B cell (primary cell): Measurements from ENCODE around the gene IQCM.

Experiments used
- EZH2 ChIP-seq: IDR thresholded peaks from 2 replicates; pipeline ENCODE4 v1.6.1; 2012; ENCODE audit warnings: borderline replicate concordance, low read depth, mild to moderate bottlenecking, moderate library complexity, low read length; ENCODE audit not compliant: insufficient read depth, poor library complexity, severe bottlenecking
- TF ChIP-seq, protein P1 (sequence below): fragments of 200-600 bp; IDR thresholded peaks from one replicate; pipeline ENCODE4 v1.8.0; 2022; ENCODE audit warnings: antibody characterized with exemption, mild to moderate bottlenecking

DNA sequence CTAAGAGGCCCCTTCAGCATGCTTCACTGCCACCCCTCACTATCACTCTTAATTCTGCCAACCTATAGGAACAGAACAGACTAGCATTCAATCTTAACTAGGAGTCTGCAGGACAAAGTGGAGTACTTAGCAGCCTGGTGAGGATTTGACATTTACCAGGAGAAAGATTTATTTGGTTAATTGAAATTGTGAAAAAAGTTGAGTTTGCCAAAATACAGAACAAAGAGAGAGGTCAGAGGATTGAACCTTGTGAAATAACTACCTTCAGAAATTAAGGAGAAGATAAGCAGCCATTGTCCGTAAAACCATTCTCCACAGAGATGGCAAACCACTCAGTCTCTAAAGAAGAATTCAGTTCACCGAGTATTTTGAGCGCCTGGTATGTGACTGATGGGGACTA, 41.8 kb upstream of the IQCM start:
- TF ChIP-seq, protein P1, sequence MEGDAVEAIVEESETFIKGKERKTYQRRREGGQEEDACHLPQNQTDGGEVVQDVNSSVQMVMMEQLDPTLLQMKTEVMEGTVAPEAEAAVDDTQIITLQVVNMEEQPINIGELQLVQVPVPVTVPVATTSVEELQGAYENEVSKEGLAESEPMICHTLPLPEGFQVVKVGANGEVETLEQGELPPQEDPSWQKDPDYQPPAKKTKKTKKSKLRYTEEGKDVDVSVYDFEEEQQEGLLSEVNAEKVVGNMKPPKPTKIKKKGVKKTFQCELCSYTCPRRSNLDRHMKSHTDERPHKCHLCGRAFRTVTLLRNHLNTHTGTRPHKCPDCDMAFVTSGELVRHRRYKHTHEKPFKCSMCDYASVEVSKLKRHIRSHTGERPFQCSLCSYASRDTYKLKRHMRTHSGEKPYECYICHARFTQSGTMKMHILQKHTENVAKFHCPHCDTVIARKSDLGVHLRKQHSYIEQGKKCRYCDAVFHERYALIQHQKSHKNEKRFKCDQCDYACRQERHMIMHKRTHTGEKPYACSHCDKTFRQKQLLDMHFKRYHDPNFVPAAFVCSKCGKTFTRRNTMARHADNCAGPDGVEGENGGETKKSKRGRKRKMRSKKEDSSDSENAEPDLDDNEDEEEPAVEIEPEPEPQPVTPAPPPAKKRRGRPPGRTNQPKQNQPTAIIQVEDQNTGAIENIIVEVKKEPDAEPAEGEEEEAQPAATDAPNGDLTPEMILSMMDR: no peak
- TF ChIP-seq EZH2: no peak
